Heart left ventricle (tissue), 13 donors: ENCODE results near the gene SLC12A3.

Experiments
- CTCF ChIP-seq, 12 donors: fragments of 200-600 bp; sonication (generic) in 4 of 12; IDR thresholded peaks; one replicate each; pipeline versions ENCODE4 v1.5.0 to v1.8.0; 2018 to 2022; ENCODE audit warnings: antibody characterized with exemption in 12 of 12, mild to moderate bottlenecking in 5 of 12
- POLR2A ChIP-seq, 2 donors: fragments of 450-650 bp; IDR thresholded peaks; one replicate each; pipeline ENCODE4 v1.6.1; 2017; ENCODE audit warnings: antibody characterized with exemption in 2 of 2, mild to moderate bottlenecking in 2 of 2, moderate library complexity in 2 of 2
- donor health status: ischemic (EF 13 %, LVEDD 7.1; RV severe dilation, severe dysfunction).
- donor health status: DM: no; HTN: yes; CAD: no.
- donor health status: DM: no; HTN: no; CAD: no.
- donor health status: ischemic (EF 25% LVEDD 6.9; RV normal size, moderate dysfunction).
- donor health status: ischemic (EF 25% LVEDD 5.7; RV mildly dilated, moderate dysfunction).
- donor health status: ischemic (EF 35%, LVEDD 5.7; RV mildly dilated, moderate dysfunction).
- donor health status: nonischemic (EF 11% LVEDD 7.7; RV severe dilation, severe dysfunction).
- donor health status: DM: yes; HTN: yes; CAD: no.
- donor health status: PGD.
- donor health status: ischemic (EF 29% LVEDD 5.4; RV normal size, mild dysfunction).
- donor health status: nonischemic (EF 23%, LVEDD 6.1; RV moderate dilation, normal function).

GRCh38 chr16:56879276-56879675 is 14.3 kb downstream of the SLC12A3 start:
- TF ChIP-seq POLR2A (IDR thresholded peaks at IDR 0.05) (no peak), CTCF (IDR thresholded peaks at IDR 0.05) (no peak)
